SK-N-MC (cell line): ENCODE measurements around the gene CINP.
"Not testable (repeated sequence)": the region's sequence is repeated elsewhere in the genome, so short reads cannot be mapped to it uniquely, and the experiment has no call there.

Experiments
- DNase-seq: peaks from one replicate; pipeline ENCODE4 v3.0.0-alpha.2; 2011; ENCODE audit warnings: low read depth, low spot score
- H3K27ac ChIP-seq: fragments of 200-600 bp; sonication (generic); 2 replicates; pipeline ENCODE4 v1.5.1; 2016; ENCODE audit warnings: mixed run types
- H3K36me3 ChIP-seq: fragments of 200-600 bp; sonication (generic); 2 replicates; pipeline ENCODE4 v1.6.1; 2017; ENCODE audit warnings: antibody characterized with exemption, low read length, mixed read lengths; ENCODE audit not compliant: insufficient read depth
- H3K4me3 ChIP-seq: fragments of 200-600 bp; sonication (generic); 2 replicates; pipeline ENCODE4 v1.5.1; 2016
- H3K9ac ChIP-seq: fragments of 200-600 bp; sonication (generic); 2 replicates; pipeline ENCODE4 v1.8.0; 2017; ENCODE audit warnings: mixed run types, mixed read lengths; ENCODE audit not compliant: insufficient read length
- H3K9me3 ChIP-seq: fragments of 200-600 bp; sonication (generic); 2 replicates; pipeline ENCODE4 v1.6.1; 2017; ENCODE audit warnings: low read depth, mild to moderate bottlenecking, antibody characterized with exemption, low read length, moderate library complexity, mixed read lengths
- EZH2 ChIP-seq: fragments of 200-600 bp; sonication (generic); IDR thresholded peaks from one replicate; pipeline ENCODE4 v1.6.1; 2017; ENCODE audit warnings: antibody characterized with exemption
- FOXP2 ChIP-seq: optimal IDR thresholded peaks from 2 replicates; pipeline ENCODE3; 2011; ENCODE audit warnings: mild to moderate bottlenecking, moderate library complexity; ENCODE audit not compliant: insufficient read depth; ENCODE audit errors: extremely low read length, control extremely low read depth
- POLR2AphosphoS5 ChIP-seq: IDR thresholded peaks from 2 replicates; pipeline ENCODE4 v1.6.1; 2012; ENCODE audit warnings: mild to moderate bottlenecking, low read depth, low read length, borderline replicate concordance

The CINP gene

DNA sequence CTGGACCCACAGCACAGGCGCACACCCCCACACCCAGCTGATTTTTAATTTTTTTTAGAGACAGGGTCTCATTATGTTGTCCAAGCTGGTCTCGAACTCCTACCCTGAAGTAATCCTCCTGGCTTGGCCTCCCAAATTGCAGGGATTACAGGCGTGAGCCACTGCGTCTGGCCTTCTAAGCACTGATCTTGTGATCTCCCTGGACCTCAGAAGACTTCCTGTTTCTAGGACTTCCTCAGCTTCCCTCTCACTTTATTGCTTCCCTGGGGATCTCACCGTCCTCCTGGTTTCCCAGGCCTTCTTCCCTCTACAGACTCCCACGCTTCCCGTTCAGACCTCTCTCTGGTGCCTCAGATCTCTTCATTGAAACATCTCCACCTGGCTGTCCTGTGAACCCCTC, 29.3 kb downstream of the CINP start:
- Histone ChIP-seq H3K9ac (no peak overlapping the region), H3K36me3 (no peaks in the 10 kb centered on the region; the same call in 1 of the 2 replicates), H3K4me3 (no peak overlapping the region), H3K27ac (no peak overlapping the region), H3K9me3 (no peaks in the 10 kb centered on the region)
- no peak for DNase-seq
- TF ChIP-seq EZH2 (no peak), POLR2AphosphoS5 (no peak), FOXP2 (no peak)

- TF ChIP-seq POLR2AphosphoS5 (no peak), EZH2 (no peak), FOXP2 (no peak)
- H3K9ac ChIP-seq = no peak overlapping the region
- H3K4me3 ChIP-seq = no peak overlapping the region
- DNase-seq = no peak
- no peaks in the 10 kb centered on the region for H3K9me3 ChIP-seq
- no peak overlapping the region for H3K27ac ChIP-seq
- no peaks in the 10 kb centered on the region; the same call in 1 of the 2 replicates for H3K36me3 ChIP-seq
Observed at GRCh38 chr14:102330806-102331205, 31.9 kb downstream of the CINP start.

- not testable (repeated sequence) for H3K4me3 ChIP-seq, H3K9me3 ChIP-seq, H3K36me3 ChIP-seq, H3K9ac ChIP-seq, DNase-seq, H3K27ac ChIP-seq
Observed at GRCh38 chr14:102329381-102329780, 33.3 kb downstream of the CINP start.

DNA sequence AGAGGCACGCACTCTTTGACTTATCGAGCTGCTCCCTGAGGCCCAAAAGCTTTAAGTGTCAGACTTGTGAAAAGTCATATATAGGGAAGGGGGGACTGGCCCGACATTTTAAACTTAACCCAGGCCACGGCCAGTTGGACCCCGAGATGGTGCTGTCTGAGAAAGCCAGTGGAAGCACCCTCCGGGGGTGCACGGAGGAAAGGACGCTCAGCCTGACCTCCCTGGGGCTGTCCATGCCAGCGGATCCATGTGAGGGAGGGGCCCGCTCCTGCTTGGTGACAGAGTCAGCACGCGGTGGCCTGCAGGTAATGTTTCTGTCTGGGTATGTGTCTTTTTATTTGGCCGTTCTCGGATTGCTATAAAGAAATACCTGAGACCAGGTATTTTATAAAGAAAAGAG, 36.1 kb downstream of the CINP start:
- Histone ChIP-seq H3K4me3 (no peak overlapping the region), H3K36me3 (no peaks in the 10 kb centered on the region; the same call in 1 of the 2 replicates), H3K9ac (no peak overlapping the region), H3K27ac (no peak overlapping the region), H3K9me3 (no peaks in the 10 kb centered on the region)
- TF ChIP-seq POLR2AphosphoS5 = no peak
- TF ChIP-seq EZH2 = no peak
- no peak for TF ChIP-seq FOXP2
- DNase-seq = no peak

DNA sequence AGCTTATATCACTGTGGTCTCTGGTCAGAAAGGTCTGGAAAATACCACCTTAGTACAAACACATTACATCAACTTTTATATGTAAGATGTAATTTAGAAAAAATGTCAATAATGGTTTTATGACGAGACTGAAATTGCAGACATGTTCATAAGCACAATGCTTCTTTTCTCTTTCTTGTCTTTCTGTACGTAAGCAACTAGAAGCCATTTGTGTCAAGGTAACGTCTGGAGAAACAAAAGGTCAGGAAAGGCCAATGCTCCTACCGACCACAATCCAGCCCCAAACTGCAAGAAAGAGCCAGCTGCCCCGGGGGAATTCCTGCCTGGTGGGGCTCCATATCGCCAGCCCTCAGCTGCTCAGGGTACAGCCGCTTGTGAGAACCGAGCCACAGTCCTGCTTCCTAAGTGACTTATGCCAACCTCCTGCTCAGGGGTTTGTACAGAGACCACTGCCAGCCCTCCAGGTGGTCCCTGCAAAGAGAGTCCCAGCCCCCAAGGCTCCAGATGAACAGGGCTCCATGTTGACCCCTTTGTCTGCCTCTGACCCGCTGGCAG, 36.8 kb downstream of the CINP start:
- Histone ChIP-seq H3K36me3 (no peaks in the 10 kb centered on the region; the same call in 1 of the 2 replicates), H3K4me3 (no peak overlapping the region), H3K27ac (no peak overlapping the region), H3K9me3 (no peaks in the 10 kb centered on the region), H3K9ac (no peak overlapping the region)
- no peak for DNase-seq
- TF ChIP-seq POLR2AphosphoS5 (no peak), FOXP2 (no peak), EZH2 (no peak)

DNA sequence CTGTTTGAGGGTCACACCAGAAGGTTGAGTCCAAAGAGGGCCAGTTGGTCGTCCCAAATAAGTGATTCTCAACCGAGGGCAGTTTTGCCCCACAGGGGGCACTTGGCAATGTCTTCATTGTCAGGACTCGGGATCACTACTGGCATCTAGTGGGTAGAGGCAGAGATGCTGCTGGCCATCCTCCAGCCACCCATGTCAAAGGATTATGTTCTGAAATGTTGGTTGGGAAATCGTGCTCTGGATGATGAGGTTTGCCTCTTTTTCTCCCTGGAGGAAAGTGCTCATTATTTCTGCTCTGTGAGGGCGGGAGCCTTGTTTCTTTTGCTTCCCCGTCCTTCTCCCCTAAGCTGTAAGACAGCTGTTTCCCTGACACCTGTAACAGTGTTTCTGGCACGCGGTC, 39.6 kb downstream of the CINP start:
- TF ChIP-seq FOXP2 = no peak
- TF ChIP-seq EZH2 = no peak
- no peak for TF ChIP-seq POLR2AphosphoS5
- no peaks in the 10 kb centered on the region for H3K9me3 ChIP-seq
- H3K4me3 ChIP-seq = no peak overlapping the region
- no peak overlapping the region for H3K9ac ChIP-seq
- DNase-seq = no peak
- H3K27ac ChIP-seq = no peak overlapping the region
- H3K36me3 ChIP-seq = no peaks in the 10 kb centered on the region; the same call in 1 of the 2 replicates

- no peaks in the 10 kb centered on the region; the same call in 1 of the 2 replicates for H3K36me3 ChIP-seq
- H3K27ac ChIP-seq = no peak overlapping the region
- no peaks in the 10 kb centered on the region for H3K9me3 ChIP-seq
- H3K4me3 ChIP-seq = no peak overlapping the region
- no peak for TF ChIP-seq FOXP2
- TF ChIP-seq POLR2AphosphoS5 = no peak
- no peak for TF ChIP-seq EZH2
- DNase-seq = no peak
- no peak overlapping the region for H3K9ac ChIP-seq
Observed at GRCh38 chr14:102321456-102322422, 41.0 kb downstream of the CINP start.

- Histone ChIP-seq H3K4me3 (peak overlapping the region; percentile 90), H3K9ac (peak overlapping the region; percentile 93), H3K36me3 (no peaks in the 10 kb centered on the region; the same call in 1 of the 2 replicates), H3K9me3 (no peaks in the 10 kb centered on the region), H3K27ac (no peak overlapping the region)
- DNase-seq = no peak
- TF ChIP-seq EZH2 (no peak), POLR2AphosphoS5 (no peak), FOXP2 (no peak)
Observed at GRCh38 chr14:102320671-102321455, 41.8 kb downstream of the CINP start.
